Measurements from ENCODE around the gene LIPT2.

Gene LIPT2

GRCh38 chr11:74494916-74495315 is 1.4 kb upstream of the LIPT2 start:
- no peak overlapping the region for H3K4me3 ChIP-seq (IDR thresholded peaks at IDR 0.05; ENCODE audit: insufficient read depth, low read depth, low read length)
- no peak overlapping the region for H3K9ac ChIP-seq
- H3K36me3 ChIP-seq (ENCODE audit: insufficient read depth) = no peaks in the 10 kb centered on the region
- H3K27me3 ChIP-seq (ENCODE audit: insufficient read depth, low read depth) = no peaks in the 10 kb centered on the region
- H3K4me2 ChIP-seq = no peak overlapping the region
- no peaks in the 10 kb centered on the region for H4K20me1 ChIP-seq (ENCODE audit: insufficient read depth)
- peaks cover 14% of the 10 kb centered on the region for H3K4me1 ChIP-seq (ENCODE audit: low read depth, poor library complexity, severe bottlenecking)
- no peaks in the 10 kb centered on the region for H3K79me2 ChIP-seq (ENCODE audit: insufficient read depth, low read depth)
- no peak overlapping the region for H2AFZ ChIP-seq (ENCODE audit: low read depth)
- no peak overlapping the region for H3K27ac ChIP-seq
- TF ChIP-seq CTCF (conservative IDR thresholded peaks at IDR 0.05; ENCODE audit: low read depth, low read length) = no peak

GRCh38 chr11:74493791-74494630 is 487 bp upstream of the LIPT2 start:
- Histone ChIP-seq H3K79me2 (ENCODE audit: insufficient read depth, low read depth) (no peaks in the 10 kb centered on the region), H3K4me2 (peak overlapping the region; percentile 80), H3K36me3 (ENCODE audit: insufficient read depth) (no peaks in the 10 kb centered on the region), H4K20me1 (ENCODE audit: insufficient read depth) (no peaks in the 10 kb centered on the region), H3K4me1 (ENCODE audit: low read depth, poor library complexity, severe bottlenecking) (peaks cover 14% of the 10 kb centered on the region), H2AFZ (ENCODE audit: low read depth) (peak overlapping the region; percentile 80), H3K4me3 (IDR thresholded peaks at IDR 0.05; ENCODE audit: insufficient read depth, low read depth, low read length) (no peak overlapping the region), H3K27ac (peak overlapping the region; percentile 94), H3K27me3 (ENCODE audit: insufficient read depth, low read depth) (no peaks in the 10 kb centered on the region), H3K9ac (peak overlapping the region; percentile 93)
- TF ChIP-seq CTCF (conservative IDR thresholded peaks at IDR 0.05; ENCODE audit: low read depth, low read length) = no peak

GRCh38 chr11:74492084-74492483 is 1.4 kb downstream of the LIPT2 start:
- TF ChIP-seq CTCF (conservative IDR thresholded peaks at IDR 0.05; ENCODE audit: low read depth, low read length) = no peak
- H3K79me2 ChIP-seq (ENCODE audit: insufficient read depth, low read depth) = no peaks in the 10 kb centered on the region
- peak overlapping the region; percentile 73; the same call in 1 of the 2 replicates for H2AFZ ChIP-seq (ENCODE audit: low read depth)

GRCh38 chr11:74490941-74491340 is 2.6 kb downstream of the LIPT2 start:
- H3K9ac ChIP-seq = no peak overlapping the region
- no peaks in the 10 kb centered on the region for H3K79me2 ChIP-seq (ENCODE audit: insufficient read depth, low read depth)
- H2AFZ ChIP-seq (ENCODE audit: low read depth) = no peak overlapping the region
- no peak for TF ChIP-seq CTCF (conservative IDR thresholded peaks at IDR 0.05; ENCODE audit: low read depth, low read length)
- H3K27ac ChIP-seq = no peak overlapping the region
- peaks cover 14% of the 10 kb centered on the region for H3K4me1 ChIP-seq (ENCODE audit: low read depth, poor library complexity, severe bottlenecking)
- no peaks in the 10 kb centered on the region for H4K20me1 ChIP-seq (ENCODE audit: insufficient read depth)
- H3K4me2 ChIP-seq = no peak overlapping the region
- no peaks in the 10 kb centered on the region for H3K27me3 ChIP-seq (ENCODE audit: insufficient read depth, low read depth)
- no peaks in the 10 kb centered on the region for H3K36me3 ChIP-seq (ENCODE audit: insufficient read depth)
- no peak overlapping the region for H3K4me3 ChIP-seq (IDR thresholded peaks at IDR 0.05; ENCODE audit: insufficient read depth, low read depth, low read length)

More at GRCh38 chr11:74492084-74492483, 1.4 kb downstream of the LIPT2 start:
- Histone ChIP-seq H3K36me3 (ENCODE audit: insufficient read depth) (no peaks in the 10 kb centered on the region), H3K27ac (peak overlapping the region; percentile 94), H4K20me1 (ENCODE audit: insufficient read depth) (no peaks in the 10 kb centered on the region), H3K4me3 (IDR thresholded peaks at IDR 0.05; ENCODE audit: insufficient read depth, low read depth, low read length) (no peak overlapping the region), H3K27me3 (ENCODE audit: insufficient read depth, low read depth) (no peaks in the 10 kb centered on the region), H3K4me2 (peak overlapping the region; percentile 95), H3K9ac (peak overlapping the region; percentile 93; the same call in 1 of the 2 replicates), H3K4me1 (ENCODE audit: low read depth, poor library complexity, severe bottlenecking) (peaks cover 14% of the 10 kb centered on the region)
